GM18909 (cell line): ENCODE measurements around the gene MVP.
A peak's percentile ranks its signal among the peaks of the same experiment; 100 is the strongest.

ENCODE experiments used
- ATAC-seq: cut with Tn5 transposase; IDR thresholded peaks from one replicate; pipeline ENCODE4 v1.9.1; 2021; ENCODE audit warnings: mild to moderate bottlenecking; ENCODE audit not compliant: unreplicated experiment, poor library complexity

MVP gene

GRCh38 chr16:29839822-29840221 is 19.6 kb downstream of the MVP start:
- ATAC-seq = no peak

GRCh38 chr16:29840240-29840639 is 20.0 kb downstream of the MVP start:
- ATAC-seq = no peak

GRCh38 chr16:29841631-29842030 is 21.4 kb downstream of the MVP start:
- ATAC-seq = no peak

GRCh38 chr16:29842732-29843346 is 22.6 kb downstream of the MVP start:
- ATAC-seq = no peak

GRCh38 chr16:29843931-29844330 is 23.7 kb downstream of the MVP start:
- no peak for ATAC-seq

- ATAC-seq = no peak
Observed at GRCh38 chr16:29844575-29845331, 24.5 kb downstream of the MVP start.

GRCh38 chr16:29845656-29846055 is 25.4 kb downstream of the MVP start:
- ATAC-seq = no peak

- ATAC-seq = no peak
Observed at GRCh38 chr16:29848420-29849297, 28.4 kb downstream of the MVP start.

GRCh38 chr16:29849505-29849904 is 29.2 kb downstream of the MVP start:
- no peak for ATAC-seq

GRCh38 chr16:29850998-29851397 is 30.7 kb downstream of the MVP start:
- no peak for ATAC-seq

GRCh38 chr16:29852654-29853053 is 32.4 kb downstream of the MVP start:
- no peak for ATAC-seq

GRCh38 chr16:29854520-29855100 is 34.3 kb downstream of the MVP start:
- ATAC-seq = no peak

GRCh38 chr16:29857133-29857760 is 37.0 kb downstream of the MVP start:
- ATAC-seq = no peak

GRCh38 chr16:29858149-29858849 is 38.0 kb downstream of the MVP start:
- no peak for ATAC-seq

- ATAC-seq = no peak
Observed at GRCh38 chr16:29858974-29859373, 38.7 kb downstream of the MVP start.

- ATAC-seq = no peak
Observed at GRCh38 chr16:29860218-29860617, 40.0 kb downstream of the MVP start.

GRCh38 chr16:29862383-29862883 is 42.2 kb downstream of the MVP start:
- ATAC-seq = no peak

- peak; percentile 94 for ATAC-seq
Observed at GRCh38 chr16:29862884-29863668, 42.8 kb downstream of the MVP start, which contains the start of gene CDIPT. Gene CDIPT (minus strand): TSS chr16:29863226. CDS start chr16:29862857, 369 bp downstream.

GRCh38 chr16:29863669-29863984 is 43.4 kb downstream of the MVP start:
- ATAC-seq = no peak
